Stomach (tissue), 9 donors: Measurements from ENCODE around the gene LAYN. TPM values are rescaled to one million over a fixed set of nuclear protein-coding genes. Genes with fewer than 3 reads are reported as not detected.

Experiments used
- DNase-seq, 2 donors: peaks; one replicate each; pipeline versions ENCODE4 v3.0.0 to v3.0.0-alpha.2; 2013 to 2019
- H3K27ac ChIP-seq, 5 donors: fragments of 200-600 bp in 4 of 5; sonication (generic) in 4 of 5; one replicate each; pipeline ENCODE4 v1.5.1; 2013 to 2019; ENCODE audit warnings: mild to moderate bottlenecking in 1 of 5, moderate library complexity in 1 of 5
- H3K27me3 ChIP-seq, 3 donors: fragments of 200-600 bp; sonication (generic); one replicate each; pipeline ENCODE4 v1.5.1; 2017 to 2019; ENCODE audit warnings: mixed run types in 1 of 3
- H3K36me3 ChIP-seq, 4 donors: fragments of 200-600 bp; sonication (generic); 1 replicate in 3 of 4; 2 replicates in 1 of 4; pipeline ENCODE4 v1.5.1; 2016 to 2019
- H3K4me1 ChIP-seq, 4 donors: fragments of 200-600 bp; sonication (generic); one replicate each; pipeline ENCODE4 v1.5.1; 2016 to 2019
- H3K4me3 ChIP-seq, 4 donors: fragments of 200-600 bp; sonication (generic) in 3 of 4; one replicate each; pipeline ENCODE4 v1.5.1; 2016 to 2019; ENCODE audit warnings: mild to moderate bottlenecking in 1 of 4
- H3K9me3 ChIP-seq, 4 donors: fragments of 200-600 bp; sonication (generic); one replicate each; pipeline ENCODE4 v1.5.1; 2016 to 2019
- CTCF ChIP-seq, 7 experiments: fragments of 450-650 bp in 4 of 7; fragments of 200-600 bp in 3 of 7; sonication (generic) in 3 of 7; IDR thresholded peaks; one replicate each; pipeline ENCODE4 v1.5.1; 2016 to 2019; ENCODE audit warnings: antibody characterized with exemption in 7 of 7, control low read depth in 2 of 7, mild to moderate bottlenecking in 1 of 7
- EP300 ChIP-seq: sonication (generic); formaldehyde crosslinking; IDR thresholded peaks from one replicate; pipeline ENCODE4 v1.6.1; 2017; ENCODE audit warnings: antibody characterized with exemption
- POLR2A ChIP-seq, 4 donors: fragments of 450-650 bp; IDR thresholded peaks; one replicate each; pipeline ENCODE4 v1.6.1; 2016; ENCODE audit warnings: antibody characterized with exemption in 4 of 4, control low read depth in 2 of 4, mild to moderate bottlenecking in 1 of 4, moderate library complexity in 1 of 4
- POLR2AphosphoS5 ChIP-seq, 3 donors: sonication (generic); formaldehyde crosslinking; IDR thresholded peaks; one replicate each; pipeline ENCODE4 v1.6.1; 2016; ENCODE audit warnings: antibody characterized with exemption in 3 of 3
- WGBS, 5 donors: extraction: QIAGEN DNeasy Blood & Tissue Kit in 3 of 5; methylation state at CpG; one replicate each; pipeline versions ENCODE4 v1.1.5 to v1.1.7; 2013 to 2018; 5-methylcytosine and 5-hydroxymethylcytosine counted together
- intact Hi-C: fragments of 100-400 bp; cut with DNase I; formaldehyde crosslinking; loops from one replicate; pipeline ENCODE4 v1.15.1; 2023; ENCODE audit warnings: low total_unique reads
- polyA plus RNA-seq, 3 donors: library from polyadenylated mRNA; stranded (reverse); fragments of 200-250 nt; gene quantifications; one replicate each; pipeline ENCODE4 v1.2.3, GENCODE V29; 2013
- total RNA-seq, 5 donors: library from RNA; depleted of rRNA; stranded (reverse); fragments of >200 nt; gene quantifications; one replicate each; pipeline versions ENCODE4 v1.1.0 to v1.2.3, GENCODE V29; 2014 to 2016
- donor health status: healthy with polysubstance abuse.
- donor health status: Bipolar disorder and iron deficiency.
- donor health status: healthy.

The LAYN gene
- total and polyA plus RNA-seq, 8 donors, result 0.87 to 54.0 (median 5.6) TPM

- Histone ChIP-seq H3K36me3 (no peaks in the 10 kb centered on the region), H3K27ac (peak overlapping the region; percentile 91 to 99 (median 96)), H3K4me1 (peaks cover 5 to 60% (median 34%) of the 10 kb centered on the region in 4 donors), H3K27me3 (no peaks in the 10 kb centered on the region), H3K4me3 (peak overlapping the region; percentile 58 to 71 (median 68)), H3K9me3 (no peaks in the 10 kb centered on the region)
- intact Hi-C loops, result no loop called here
- no peak for TF ChIP-seq POLR2A (IDR thresholded peaks at IDR 0.05)
- no peak for TF ChIP-seq POLR2AphosphoS5 (IDR thresholded peaks at IDR 0.05)
- TF ChIP-seq CTCF (IDR thresholded peaks at IDR 0.05), result no peak
- no peak for TF ChIP-seq EP300
- DNase-seq, result peak; percentile 43 to 79
- 1 to 2% (median 1%) methylated on average over 6 to 44 of the region's 44 CpGs for WGBS, 5 donors
Measured at GRCh38 chr11:111602865-111603610, 62.5 kb downstream of the LAYN start.

GRCh38 chr11:111603611-111604130 lies 63.2 kb downstream of the LAYN start:
- TF ChIP-seq EP300 (no peak), POLR2AphosphoS5 (IDR thresholded peaks at IDR 0.05) (no peak), POLR2A (IDR thresholded peaks at IDR 0.05) (no peak), CTCF (IDR thresholded peaks at IDR 0.05) (no peak)
- WGBS, 5 donors, result 4 to 11% (median 6%) methylated on average over 7 of the region's 7 CpGs
- peak overlapping the region; percentile 91 to 99 (median 96) for H3K27ac ChIP-seq
- H3K27me3 ChIP-seq, result no peaks in the 10 kb centered on the region
- no peak for DNase-seq
- H3K4me3 ChIP-seq, result peak overlapping the region; percentile 58 to 71 (median 68)
- no peaks in the 10 kb centered on the region for H3K9me3 ChIP-seq
- no peaks in the 10 kb centered on the region for H3K36me3 ChIP-seq
- H3K4me1 ChIP-seq, result peaks cover 5 to 66% (median 33%) of the 10 kb centered on the region in 4 donors
- intact Hi-C loops, result no loop called here

- DNase-seq, result peak in 1 of 2 donors; percentile 76
- H3K27ac ChIP-seq, result peak overlapping the region; percentile 20 to 96 (median 91)
- peaks cover 5 to 67% (median 33%) of the 10 kb centered on the region in 4 donors for H3K4me1 ChIP-seq
- H3K4me3 ChIP-seq, result peak overlapping the region; percentile 9 to 71 (median 68)
- 17 to 28% (median 23%) methylated on average over 9 of the region's 9 CpGs for WGBS, 5 donors
- no peaks in the 10 kb centered on the region for H3K36me3 ChIP-seq
- intact Hi-C loops, result no loop called here
- H3K9me3 ChIP-seq, result no peaks in the 10 kb centered on the region
- TF ChIP-seq POLR2A (IDR thresholded peaks at IDR 0.05), result no peak
- TF ChIP-seq POLR2AphosphoS5 (IDR thresholded peaks at IDR 0.05), result peak in 2 of 3 donors; percentile 18 to 22
- TF ChIP-seq CTCF (IDR thresholded peaks at IDR 0.05), result peak in 4 of 7 experiments; percentile 54 to 73 (median 64)
- H3K27me3 ChIP-seq, result no peaks in the 10 kb centered on the region
Measured at GRCh38 chr11:111604392-111605009, 64.0 kb downstream of the LAYN start.

- Histone ChIP-seq H3K27me3 (no peaks in the 10 kb centered on the region), H3K27ac (peak overlapping the region in 2 of 5 donors; percentile 35 to 96), H3K4me3 (peak overlapping the region in 2 of 4 donors; percentile 3 to 66), H3K36me3 (no peaks in the 10 kb centered on the region), H3K9me3 (no peaks in the 10 kb centered on the region), H3K4me1 (peaks cover 5 to 67% (median 33%) of the 10 kb centered on the region in 4 donors)
- intact Hi-C loops, result no loop called here
- DNase-seq, result no peak
- WGBS, 5 donors, result 25 to 42% (median 31%) methylated on average over 4 of the region's 4 CpGs
- TF ChIP-seq POLR2AphosphoS5 (IDR thresholded peaks at IDR 0.05) (no peak), POLR2A (IDR thresholded peaks at IDR 0.05) (no peak), EP300 (no peak), CTCF (IDR thresholded peaks at IDR 0.05) (no peak)
Measured at GRCh38 chr11:111605681-111606080, 65.2 kb downstream of the LAYN start.
